Measurements from ENCODE around the gene LCE7A. TPM values are rescaled to one million over a fixed set of nuclear protein-coding genes. Genes with fewer than 3 reads are reported as not detected.

Gene LCE7A
- total RNA-seq, 1 experiment from 2014 or later, result not detected

DNA sequence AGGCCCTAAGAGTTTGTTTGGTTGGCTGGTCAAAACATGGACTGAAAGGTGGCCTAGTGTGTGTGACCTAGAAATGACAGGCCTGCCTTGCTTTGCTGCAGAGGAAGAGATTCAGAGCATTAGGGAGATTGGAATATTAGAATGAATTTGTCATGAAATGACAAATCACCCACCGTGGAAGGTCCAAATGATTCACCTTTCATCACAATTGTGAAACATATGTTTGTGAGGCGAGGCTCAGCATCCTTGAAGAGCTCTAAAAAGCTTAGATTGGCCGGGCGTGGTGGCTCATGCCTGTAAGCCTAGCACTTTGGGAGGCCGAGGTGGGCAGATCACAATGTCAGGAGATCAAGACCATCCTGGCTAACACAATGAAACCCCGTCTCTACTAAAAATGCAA is 42.5 kb upstream of the LCE7A start:
- Histone ChIP-seq H3K9ac (ENCODE audit: extremely low read depth, insufficient read length, low read length) (no peak overlapping the region), H3K23ac (ENCODE audit: insufficient read length, low read depth, low read length) (no peak overlapping the region), H4K91ac (ENCODE audit: insufficient read length, low read depth, low read length) (no peak overlapping the region), H4K20me1 (ENCODE audit: control insufficient read depth, insufficient read depth, insufficient read length) (no peaks in the 10 kb centered on the region), H3K56ac (ENCODE audit: insufficient read length, low read depth, low read length) (no peak overlapping the region), H3K18ac (ENCODE audit: insufficient read length, low read depth, low read length) (no peak overlapping the region), H2AK5ac (ENCODE audit: insufficient read length, low read length) (no peak overlapping the region), H3K23me2 (ENCODE audit: insufficient read length, low read depth, low read length, poor library complexity, severe bottlenecking) (peaks cover 2% of the 10 kb centered on the region), H2BK12ac (ENCODE audit: insufficient read length, low read depth, low read length) (no peak overlapping the region), H3K4me1 (ENCODE audit: insufficient read depth, low read length) (no peaks in the 10 kb centered on the region), H3T11ph (ENCODE audit: low read length) (no peak overlapping the region), H3K9me3 (ENCODE audit: control insufficient read depth, low read depth, low read length) (peaks cover 69% of the 10 kb centered on the region), H2AFZ (ENCODE audit: low read length) (no peak overlapping the region), H2BK5ac (ENCODE audit: insufficient read length, low read length) (no peak overlapping the region), H3K27me3 (ENCODE audit: insufficient read depth, low read length) (no peaks in the 10 kb centered on the region), H2BK20ac (ENCODE audit: low read depth, low read length, poor library complexity, severe bottlenecking) (no peak overlapping the region), H3K14ac (ENCODE audit: insufficient read depth, low read length) (no peak overlapping the region), H2BK15ac (ENCODE audit: low read depth, low read length) (no peak overlapping the region), H4K5ac (ENCODE audit: insufficient read length, low read depth, low read length) (no peak overlapping the region), H3K79me2 (ENCODE audit: insufficient read depth, low read length) (no peaks in the 10 kb centered on the region), H4K8ac (replicated peaks; ENCODE audit: insufficient read length, low read depth, low read length) (no peak overlapping the region), H3K4ac (ENCODE audit: low read depth, low read length) (no peak overlapping the region), H3K79me1 (ENCODE audit: insufficient read depth, low read depth, low read length, poor library complexity, severe bottlenecking) (no peaks in the 10 kb centered on the region), H2BK120ac (ENCODE audit: low read depth, low read length, poor library complexity, severe bottlenecking) (no peak overlapping the region), H3K27ac (ENCODE audit: insufficient read length, low read depth, low read length) (no peak overlapping the region), H3K4me2 (ENCODE audit: insufficient read depth, insufficient read length, low read length) (no peak overlapping the region)
- Mint-ChIP-seq H3K4me1 (no peaks in the 10 kb centered on the region), H3K4me3 (no peak overlapping the region), H3K36me3 (ENCODE audit: insufficient read depth in 1 of 3, low read depth in 3 of 3) (peaks cover 10 to 27% (median 10%) of the 10 kb centered on the region in 3 experiments; a peak in 5 of 7 replicates), H3K27ac (no peak overlapping the region), H3K9me3 (peaks cover 86 to 87% of the 10 kb centered on the region in 2 experiments), H3K27me3 (ENCODE audit: low read depth) (peaks cover 5% of the 10 kb centered on the region)
- TF ChIP-seq, protein P1, sequence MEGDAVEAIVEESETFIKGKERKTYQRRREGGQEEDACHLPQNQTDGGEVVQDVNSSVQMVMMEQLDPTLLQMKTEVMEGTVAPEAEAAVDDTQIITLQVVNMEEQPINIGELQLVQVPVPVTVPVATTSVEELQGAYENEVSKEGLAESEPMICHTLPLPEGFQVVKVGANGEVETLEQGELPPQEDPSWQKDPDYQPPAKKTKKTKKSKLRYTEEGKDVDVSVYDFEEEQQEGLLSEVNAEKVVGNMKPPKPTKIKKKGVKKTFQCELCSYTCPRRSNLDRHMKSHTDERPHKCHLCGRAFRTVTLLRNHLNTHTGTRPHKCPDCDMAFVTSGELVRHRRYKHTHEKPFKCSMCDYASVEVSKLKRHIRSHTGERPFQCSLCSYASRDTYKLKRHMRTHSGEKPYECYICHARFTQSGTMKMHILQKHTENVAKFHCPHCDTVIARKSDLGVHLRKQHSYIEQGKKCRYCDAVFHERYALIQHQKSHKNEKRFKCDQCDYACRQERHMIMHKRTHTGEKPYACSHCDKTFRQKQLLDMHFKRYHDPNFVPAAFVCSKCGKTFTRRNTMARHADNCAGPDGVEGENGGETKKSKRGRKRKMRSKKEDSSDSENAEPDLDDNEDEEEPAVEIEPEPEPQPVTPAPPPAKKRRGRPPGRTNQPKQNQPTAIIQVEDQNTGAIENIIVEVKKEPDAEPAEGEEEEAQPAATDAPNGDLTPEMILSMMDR (conservative IDR thresholded peaks at IDR 0.05), result no peak
- no CpG with 5 or more reads among the region's 6 CpGs for WGBS (ENCODE audit: extremely low coverage, insufficient read length, low lambda C conversion rate)
- DNase-seq, result no peak

Measured in H9 (cell line).